Superior temporal gyrus (tissue), 1 donor: ENCODE measurements around the gene SLC23A2.

Experiments
- DNase-seq: peaks from one replicate; pipeline ENCODE4 v3.0.0-alpha.2; 2016; ENCODE audit errors: extremely low spot score

SLC23A2 gene

GRCh38 chr20:4814696-4815252 is 186.5 kb downstream of the SLC23A2 start:
- no peak for DNase-seq

- no peak for DNase-seq
These were observed 187.2 kb downstream of the SLC23A2 start for GRCh38 chr20:4813863-4814695.

- peak; percentile 49 for DNase-seq
These were observed 188.0 kb downstream of the SLC23A2 start for GRCh38 chr20:4813076-4813862.

- DNase-seq = no peak
These were observed 188.7 kb downstream of the SLC23A2 start for GRCh38 chr20:4812641-4813075.

- no peak for DNase-seq
These were observed 189.1 kb downstream of the SLC23A2 start for GRCh38 chr20:4812216-4812615.

- DNase-seq = no peak
These were observed 189.6 kb downstream of the SLC23A2 start for GRCh38 chr20:4811661-4812181.

GRCh38 chr20:4811257-4811656 is 190.1 kb downstream of the SLC23A2 start:
- DNase-seq = no peak

GRCh38 chr20:4810426-4811019 is 190.8 kb downstream of the SLC23A2 start:
- DNase-seq = no peak

- DNase-seq = no peak
These were observed 191.6 kb downstream of the SLC23A2 start for GRCh38 chr20:4809707-4810106.

GRCh38 chr20:4808872-4809271 is 192.4 kb downstream of the SLC23A2 start:
- peak; percentile 21 for DNase-seq

- DNase-seq = no peak
These were observed 195.5 kb downstream of the SLC23A2 start for GRCh38 chr20:4805663-4806449.

- no peak for DNase-seq
These were observed 198.8 kb downstream of the SLC23A2 start for GRCh38 chr20:4802527-4802926.
